ENCODE measurements around the gene SORCS2. TPM values are rescaled to one million over a fixed set of nuclear protein-coding genes. Genes with fewer than 3 reads are reported as not detected.
A peak's percentile ranks its signal among the peaks of the same experiment; 100 is the strongest.

Gene SORCS2
- total RNA-seq, 3 donors from 2014 or later = 0.66 to 1.3 (median 0.80) TPM

DNA sequence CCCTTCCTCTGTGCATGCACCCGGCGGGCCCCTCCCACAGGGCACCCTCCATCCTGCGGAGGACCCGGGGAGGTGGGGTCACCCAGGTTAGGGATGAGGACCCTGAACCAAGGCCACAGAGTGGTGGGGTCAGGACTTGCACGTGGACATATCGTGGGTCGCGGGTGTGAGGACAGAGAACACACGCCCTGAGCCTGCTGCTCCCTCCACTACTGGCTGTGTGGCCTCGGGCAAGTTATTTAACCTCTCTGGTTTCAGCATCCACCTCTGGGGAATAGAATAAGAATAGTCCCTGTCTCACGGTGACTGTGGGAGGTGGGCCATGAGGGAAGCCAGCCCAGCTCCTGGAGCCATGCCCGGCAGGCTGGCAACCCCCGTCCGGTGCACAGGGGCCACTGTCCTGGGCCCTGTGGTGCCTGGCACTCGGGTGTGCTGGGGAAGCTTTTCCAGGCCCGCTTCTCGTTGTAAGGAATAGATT lies 237.3 kb downstream of the SORCS2 start:
- no peak overlapping the region for H3K27ac ChIP-seq
- no peaks in the 10 kb centered on the region for H3K36me3 ChIP-seq
- peak in 1 of 2 donors; percentile 39 for DNase-seq (ENCODE audit: low spot score in 2 of 2)
- intact Hi-C loops (cut with DNase I; ENCODE audit: low total_unique reads) = no loop called here
- TF ChIP-seq, protein P1, sequence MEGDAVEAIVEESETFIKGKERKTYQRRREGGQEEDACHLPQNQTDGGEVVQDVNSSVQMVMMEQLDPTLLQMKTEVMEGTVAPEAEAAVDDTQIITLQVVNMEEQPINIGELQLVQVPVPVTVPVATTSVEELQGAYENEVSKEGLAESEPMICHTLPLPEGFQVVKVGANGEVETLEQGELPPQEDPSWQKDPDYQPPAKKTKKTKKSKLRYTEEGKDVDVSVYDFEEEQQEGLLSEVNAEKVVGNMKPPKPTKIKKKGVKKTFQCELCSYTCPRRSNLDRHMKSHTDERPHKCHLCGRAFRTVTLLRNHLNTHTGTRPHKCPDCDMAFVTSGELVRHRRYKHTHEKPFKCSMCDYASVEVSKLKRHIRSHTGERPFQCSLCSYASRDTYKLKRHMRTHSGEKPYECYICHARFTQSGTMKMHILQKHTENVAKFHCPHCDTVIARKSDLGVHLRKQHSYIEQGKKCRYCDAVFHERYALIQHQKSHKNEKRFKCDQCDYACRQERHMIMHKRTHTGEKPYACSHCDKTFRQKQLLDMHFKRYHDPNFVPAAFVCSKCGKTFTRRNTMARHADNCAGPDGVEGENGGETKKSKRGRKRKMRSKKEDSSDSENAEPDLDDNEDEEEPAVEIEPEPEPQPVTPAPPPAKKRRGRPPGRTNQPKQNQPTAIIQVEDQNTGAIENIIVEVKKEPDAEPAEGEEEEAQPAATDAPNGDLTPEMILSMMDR (IDR thresholded peaks at IDR 0.05) = no peak
- TF ChIP-seq POLR2A (IDR thresholded peaks at IDR 0.05) (no peak), POLR2AphosphoS5 (IDR thresholded peaks at IDR 0.05) (no peak)
- no peaks in the 10 kb centered on the region for H3K9me3 ChIP-seq
- no peak overlapping the region for H3K4me3 ChIP-seq
- no peaks in the 10 kb centered on the region for H3K4me1 ChIP-seq
- H3K27me3 ChIP-seq = no peaks in the 10 kb centered on the region

DNA sequence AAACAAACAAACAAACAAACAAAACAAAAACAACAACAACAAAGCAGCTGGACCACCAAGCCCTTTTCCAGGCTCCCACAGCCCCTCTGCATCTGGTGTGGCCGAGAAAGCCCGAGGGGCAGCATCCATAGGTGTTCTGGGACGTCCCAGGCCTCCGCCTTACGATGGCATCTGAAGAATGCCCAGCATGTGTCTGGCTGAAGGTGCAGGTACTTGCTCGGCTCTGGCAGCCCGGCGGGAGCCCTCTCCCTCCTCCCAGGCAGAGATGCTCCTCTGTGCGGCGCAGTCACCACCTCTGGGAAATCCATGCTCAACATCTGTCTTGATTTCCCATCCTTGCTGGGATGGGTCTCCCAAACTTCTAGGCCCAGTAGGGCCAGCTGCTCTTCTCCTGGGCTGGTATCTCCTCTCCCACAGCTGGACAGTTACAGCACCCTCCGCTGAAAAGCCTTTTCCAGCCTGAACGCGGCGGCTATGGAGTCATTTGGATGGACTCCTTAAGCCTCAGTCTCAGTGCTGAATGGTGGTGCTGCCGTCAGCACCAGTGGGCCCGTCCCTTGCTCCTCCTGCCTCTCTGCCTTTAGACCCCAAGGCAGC lies 238.1 kb downstream of the SORCS2 start:
- Histone ChIP-seq H3K4me3 (no peak overlapping the region), H3K36me3 (no peaks in the 10 kb centered on the region), H3K27me3 (no peaks in the 10 kb centered on the region), H3K27ac (no peak overlapping the region), H3K4me1 (no peaks in the 10 kb centered on the region), H3K9me3 (no peaks in the 10 kb centered on the region)
- TF ChIP-seq POLR2A (IDR thresholded peaks at IDR 0.05) (no peak), POLR2AphosphoS5 (IDR thresholded peaks at IDR 0.05) (no peak)
- TF ChIP-seq, protein P1 (IDR thresholded peaks at IDR 0.05) = no peak
- intact Hi-C loops (cut with DNase I; ENCODE audit: low total_unique reads) = no loop called here
- peak; percentile 50 to 71 for DNase-seq (ENCODE audit: low spot score in 2 of 2)

DNA sequence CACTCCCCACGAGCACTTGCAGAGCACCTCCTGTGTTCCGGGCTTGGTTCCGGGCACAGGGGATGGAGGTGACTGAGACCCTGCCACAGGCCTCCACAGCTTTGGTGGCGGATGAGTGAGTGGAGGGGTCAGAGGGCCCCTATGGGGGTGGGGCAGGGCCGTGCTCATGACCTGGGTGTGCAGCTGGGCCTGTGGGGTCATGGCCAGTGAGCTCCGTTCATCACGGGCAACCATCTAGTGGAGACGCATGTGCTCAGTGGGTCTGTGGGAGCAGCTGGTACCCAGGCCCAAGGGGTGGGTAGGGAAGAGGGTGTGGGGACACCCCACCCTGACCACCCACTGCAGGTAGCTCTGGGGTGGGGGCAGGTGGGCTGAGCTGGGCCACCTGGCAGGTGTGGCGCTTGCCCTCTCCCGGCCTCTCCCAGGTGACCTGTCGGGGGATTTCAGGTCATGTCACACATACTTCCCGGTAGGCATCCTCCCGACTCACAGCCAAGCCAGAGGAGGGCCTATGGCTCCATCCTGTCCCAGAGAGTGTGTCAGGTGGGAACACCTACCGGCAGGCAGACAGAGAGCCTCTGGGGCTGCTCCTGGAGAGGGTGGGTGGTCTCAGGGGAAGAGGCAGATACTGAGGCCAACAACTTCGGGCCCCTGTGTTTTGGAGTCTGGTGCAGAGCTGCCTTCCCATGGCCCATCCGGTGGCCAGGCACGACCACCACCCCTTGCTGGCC lies 238.8 kb downstream of the SORCS2 start:
- no peaks in the 10 kb centered on the region for H3K27me3 ChIP-seq

DNA sequence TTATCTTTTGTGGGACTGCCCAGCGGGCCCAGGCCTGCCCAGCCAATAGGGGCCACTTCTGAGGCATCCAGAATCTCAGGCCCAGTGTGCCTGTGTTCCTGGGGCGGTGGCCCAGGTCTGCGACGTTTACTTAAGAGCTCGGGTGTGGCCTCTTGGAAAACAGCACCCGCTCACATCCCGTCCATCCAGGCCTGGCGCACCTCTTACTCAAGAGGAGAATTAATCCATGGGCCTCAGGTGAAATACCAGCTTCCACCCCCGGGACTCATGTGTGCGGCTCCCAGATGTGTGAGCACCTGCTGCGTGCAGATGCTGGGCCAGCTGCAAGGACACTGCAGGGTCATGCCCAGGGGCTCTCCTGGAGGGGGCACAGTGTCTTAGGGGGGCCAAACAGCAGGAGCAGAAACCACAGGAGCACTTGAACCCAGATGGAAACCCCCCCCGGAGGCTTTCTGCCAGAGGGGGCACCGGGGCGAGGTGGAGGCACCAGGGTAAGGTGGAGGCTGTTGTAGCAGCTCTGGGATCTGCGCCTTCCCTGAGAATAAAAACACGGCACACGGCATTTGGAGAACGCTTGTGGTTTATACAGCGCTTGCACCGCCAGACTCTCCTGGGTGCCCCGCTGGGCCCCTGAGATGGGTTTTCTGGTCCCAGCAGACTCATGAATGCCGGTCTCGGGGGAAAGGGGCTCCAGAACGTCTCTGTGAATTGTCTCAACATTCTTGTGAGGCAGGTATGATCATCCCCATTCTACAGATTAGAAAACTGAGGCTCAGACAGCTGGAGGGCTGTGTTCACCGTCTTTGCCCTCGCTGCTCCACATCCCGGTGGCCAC lies 239.6 kb downstream of the SORCS2 start:
- DNase-seq (ENCODE audit: low spot score in 2 of 2) = no peak

More for the DNA sequence above, 238.8 kb downstream of the SORCS2 start:
- TF ChIP-seq POLR2AphosphoS5 (IDR thresholded peaks at IDR 0.05) (no peak), POLR2A (IDR thresholded peaks at IDR 0.05) (no peak)
- TF ChIP-seq, protein P1 (IDR thresholded peaks at IDR 0.05) = no peak
- Histone ChIP-seq H3K4me1 (no peaks in the 10 kb centered on the region), H3K4me3 (no peak overlapping the region), H3K9me3 (no peaks in the 10 kb centered on the region), H3K27ac (no peak overlapping the region), H3K36me3 (no peaks in the 10 kb centered on the region)
- no peak for DNase-seq (ENCODE audit: low spot score in 2 of 2)
- intact Hi-C loops (cut with DNase I; ENCODE audit: low total_unique reads) = no loop called here

More for the DNA sequence above, 239.6 kb downstream of the SORCS2 start:
- intact Hi-C loops (cut with DNase I; ENCODE audit: low total_unique reads) = no loop called here
- Histone ChIP-seq H3K9me3 (no peaks in the 10 kb centered on the region), H3K36me3 (no peaks in the 10 kb centered on the region), H3K27ac (no peak overlapping the region), H3K27me3 (no peaks in the 10 kb centered on the region), H3K4me3 (no peak overlapping the region), H3K4me1 (no peaks in the 10 kb centered on the region)
- TF ChIP-seq, protein P1 (IDR thresholded peaks at IDR 0.05) = no peak
- TF ChIP-seq POLR2AphosphoS5 (IDR thresholded peaks at IDR 0.05) (no peak), POLR2A (IDR thresholded peaks at IDR 0.05) (no peak)

Measured in breast epithelium (tissue), 4 donors.